ENCODE data around the gene STK11. TPM values are rescaled to one million over a fixed set of nuclear protein-coding genes. Genes with fewer than 3 reads are reported as not detected.

Gene STK11
- total RNA-seq (2014; rRNA removed; shearing (Covaris generic)) (64.1 and 66.5 TPM in 2 replicates), polyA plus RNA-seq (2016; fragmentation: Nextera tagmentation; extraction: Ambion mirVana) (4.3 and 4.6 TPM in 2 replicates)

- peak within 1 kb of the TSS; percentile 83 for H3K9ac ChIP-seq
- WGBS, 2 experiments (ENCODE audit: low coverage in 1 of 2, low lambda C conversion rate in 2 of 2, missing lambda C conversion rate in 2 of 2), result 6 to 7% methylated on average over 39 to 56 of the region's 114 CpGs
- in situ Hi-C loops (cut with MboI), result no loop called here
Measured at GRCh38 chr19:1205114-1206099, at the start of gene STK11. Gene STK11 (plus strand): TSS chr19:1205778. CDS start chr19:1206914, 1,136 bp downstream.

GRCh38 chr19:1156305-1156801 is 49.2 kb upstream of the STK11 start:
- no peaks in the 10 kb centered on the region for H3F3A ChIP-seq (ENCODE audit: insufficient read depth)
- no peak overlapping the region for H3K4me3 ChIP-seq
- no peaks in the 10 kb centered on the region for H3K9me2 ChIP-seq (ENCODE audit: insufficient read depth)
- peaks cover 33% of the 10 kb centered on the region for H3K4me1 ChIP-seq (ENCODE audit: insufficient read depth)
- peak overlapping the region; percentile 97 for H3K27ac ChIP-seq
- WGBS, 2 experiments (ENCODE audit: low coverage in 1 of 2, low lambda C conversion rate in 2 of 2, missing lambda C conversion rate in 2 of 2), result 57 to 59% methylated on average over 23 to 24 of the region's 24 CpGs
- in situ Hi-C loops (cut with MboI), result no loop called here
- H3K9me3 ChIP-seq (ENCODE audit: low read depth), result no peaks in the 10 kb centered on the region
- no peak overlapping the region for H2AFZ ChIP-seq
- H3K36me3 ChIP-seq (ENCODE audit: low read depth), result no peaks in the 10 kb centered on the region
- peak overlapping the region; percentile 76 for H3K4me2 ChIP-seq (ENCODE audit: unreplicated experiment)
- peak overlapping the region; percentile 87 for H3K9ac ChIP-seq
- TF ChIP-seq EZH2 (IDR thresholded peaks at IDR 0.05; ENCODE audit: insufficient read depth, poor library complexity, severe bottlenecking) (no peak), EZH2phosphoT487 (IDR thresholded peaks at IDR 0.05; ENCODE audit: insufficient read depth, low read depth) (no peak)
- no peaks in the 10 kb centered on the region for H4K20me1 ChIP-seq (ENCODE audit: insufficient read depth)
- H3K79me2 ChIP-seq (ENCODE audit: insufficient read depth), result peaks cover 87% of the 10 kb centered on the region
- H3K27me3 ChIP-seq (replicated peaks; ENCODE audit: insufficient read depth), result no peaks in the 10 kb centered on the region
- DNase-seq, result peak; percentile 80

More at GRCh38 chr19:1205114-1206099, at the start of gene STK11:
- Histone ChIP-seq H3F3A (ENCODE audit: insufficient read depth) (peaks cover 20% of the 10 kb centered on the region), H2AFZ (peak within 1 kb of the TSS; percentile 65), H3K79me2 (ENCODE audit: insufficient read depth) (peaks cover 43% of the 10 kb centered on the region), H3K27me3 (replicated peaks; ENCODE audit: insufficient read depth) (no peaks in the 10 kb centered on the region), H3K4me1 (ENCODE audit: insufficient read depth) (peaks cover 11% of the 10 kb centered on the region), H3K4me2 (ENCODE audit: unreplicated experiment) (peak within 1 kb of the TSS; percentile 79), H3K36me3 (ENCODE audit: low read depth) (no peaks in the 10 kb centered on the region), H3K9me3 (ENCODE audit: low read depth) (no peaks in the 10 kb centered on the region), H4K20me1 (ENCODE audit: insufficient read depth) (no peaks in the 10 kb centered on the region), H3K4me3 (peak within 1 kb of the TSS; percentile 88), H3K27ac (peak within 1 kb of the TSS; percentile 64), H3K9me2 (ENCODE audit: insufficient read depth) (no peaks in the 10 kb centered on the region)
- no peak for TF ChIP-seq EZH2phosphoT487 (IDR thresholded peaks at IDR 0.05; ENCODE audit: insufficient read depth, low read depth)
- TF ChIP-seq EZH2 (IDR thresholded peaks at IDR 0.05; ENCODE audit: insufficient read depth, poor library complexity, severe bottlenecking), result no peak
- peak; percentile 100 for DNase-seq

- Histone ChIP-seq H3K4me2 (ENCODE audit: unreplicated experiment) (no peak overlapping the region), H3F3A (ENCODE audit: insufficient read depth) (no peaks in the 10 kb centered on the region), H3K4me3 (no peak overlapping the region), H3K36me3 (ENCODE audit: low read depth) (no peaks in the 10 kb centered on the region), H3K4me1 (ENCODE audit: insufficient read depth) (peaks cover 27% of the 10 kb centered on the region), H4K20me1 (ENCODE audit: insufficient read depth) (no peaks in the 10 kb centered on the region), H3K9me2 (ENCODE audit: insufficient read depth) (no peaks in the 10 kb centered on the region), H3K27me3 (replicated peaks; ENCODE audit: insufficient read depth) (no peaks in the 10 kb centered on the region), H3K9me3 (ENCODE audit: low read depth) (no peaks in the 10 kb centered on the region), H2AFZ (no peak overlapping the region), H3K27ac (no peak overlapping the region), H3K79me2 (ENCODE audit: insufficient read depth) (peaks cover 83% of the 10 kb centered on the region), H3K9ac (peak overlapping the region; percentile 38; the same call in 1 of the 2 replicates)
- WGBS, 2 experiments (ENCODE audit: low coverage in 1 of 2, low lambda C conversion rate in 2 of 2, missing lambda C conversion rate in 2 of 2), result 94 to 98% methylated on average over 22 to 46 of the region's 46 CpGs
- in situ Hi-C loops (cut with MboI), result no loop called here
- no peak for DNase-seq
- no peak for TF ChIP-seq EZH2 (IDR thresholded peaks at IDR 0.05; ENCODE audit: insufficient read depth, poor library complexity, severe bottlenecking)
- no peak for TF ChIP-seq EZH2phosphoT487 (IDR thresholded peaks at IDR 0.05; ENCODE audit: insufficient read depth, low read depth)
Measured at GRCh38 chr19:1156830-1157615, 48.6 kb upstream of the STK11 start.

Data from GM23248 (cell line).